Transverse colon (tissue), 3 donors: Measurements from ENCODE around the gene ALK.

ENCODE experiments used
- CTCF ChIP-seq, 5 experiments: fragments of 200-600 bp in 3 of 5; fragments of 450-650 bp in 2 of 5; sonication (generic) in 3 of 5; IDR thresholded peaks; 1 replicate in 2 of 5; 2 replicates in 3 of 5; pipeline ENCODE4 v1.5.1; 2016 to 2017; ENCODE audit warnings: antibody characterized with exemption in 5 of 5, inconsistent platforms in 3 of 5, mild to moderate bottlenecking in 2 of 5, moderate library complexity in 1 of 5
- POLR2A ChIP-seq: fragments of 450-650 bp; IDR thresholded peaks from one replicate; pipeline ENCODE4 v1.6.1; 2016; ENCODE audit warnings: antibody characterized with exemption, mild to moderate bottlenecking, moderate library complexity

GRCh38 chr2:29275186-29275585 is 646.2 kb downstream of the ALK start:
- TF ChIP-seq CTCF (IDR thresholded peaks at IDR 0.05) (no peak), POLR2A (no peak)
